ENCODE measurements around the gene FAM193A. TPM values are rescaled to one million over a fixed set of nuclear protein-coding genes. Genes with fewer than 3 reads are reported as not detected.

The FAM193A gene
- polyA plus RNA-seq, 1 donor (not counting 4 experiments of a cell fraction or from before 2014, with no cell fraction given) = 3.6 TPM

GRCh38 chr4:2510351-2511259 lies 25.8 kb upstream of the FAM193A start:
- no peak for FAIRE-seq
- DNase-seq (ENCODE audit: low read depth, low spot score) = no peak
- Histone ChIP-seq H2AFZ (ENCODE audit: control insufficient read depth, low read length) (no peak overlapping the region), H3K9me3 (ENCODE audit: control insufficient read depth, low read depth, low read length) (no peaks in the 10 kb centered on the region), H3K27ac (ENCODE audit: control insufficient read depth, insufficient read depth, low read length) (no peak overlapping the region), H3K9ac (ENCODE audit: control insufficient read depth, extremely low read depth, insufficient read depth, low read length) (no peak overlapping the region), H3K4me3 (ENCODE audit: control insufficient read depth in 2 of 3, extremely low read depth in 1 of 3, insufficient read depth in 2 of 3, low read depth in 1 of 3, low read length in 3 of 3) (no peak overlapping the region), H4K20me1 (ENCODE audit: control insufficient read depth, extremely low read depth, insufficient read depth, low read length) (peaks cover 3% of the 10 kb centered on the region), H3K9me1 (ENCODE audit: control insufficient read depth, extremely low read depth, insufficient read depth, low read length) (no peaks in the 10 kb centered on the region), H3K27me3 (ENCODE audit: control insufficient read depth, extremely low read depth, insufficient read depth, low read length) (no peaks in the 10 kb centered on the region), H3K4me2 (ENCODE audit: control insufficient read depth, extremely low read depth, insufficient read depth, low read depth, low read length) (no peak overlapping the region), H3K4me1 (ENCODE audit: control insufficient read depth, extremely low read depth, insufficient read depth, low read length) (no peaks in the 10 kb centered on the region), H3K79me2 (ENCODE audit: control insufficient read depth, insufficient read depth, low read length) (peaks cover 26% of the 10 kb centered on the region), H3K36me3 (ENCODE audit: control insufficient read depth in 2 of 2, extremely low read depth in 1 of 2, insufficient read depth in 2 of 2, low read length in 2 of 2) (peaks cover 38 to 45% of the 10 kb centered on the region in 2 experiments)
- TF ChIP-seq CTCF (optimal IDR thresholded peaks at IDR 0.05 in 1 of 3, IDR thresholded peaks at IDR 0.05 in 1 of 3, conservative IDR thresholded peaks at IDR 0.05 in 1 of 3; ENCODE audit: extremely low read depth in 1 of 3, insufficient read depth in 2 of 3, low read length in 3 of 3) (no peak), EZH2 (IDR thresholded peaks at IDR 0.05; ENCODE audit: low read length) (no peak)
- dilution Hi-C loops (cut with MboI; ENCODE audit: extremely low pct_ligation_motif_present, low sequenced_read_pairs) = no loop called here

- peaks cover 42 to 50% of the 10 kb centered on the region in 2 experiments for H3K36me3 ChIP-seq (ENCODE audit: control insufficient read depth in 2 of 2, extremely low read depth in 1 of 2, insufficient read depth in 2 of 2, low read length in 2 of 2)
- peaks cover 3% of the 10 kb centered on the region for H4K20me1 ChIP-seq (ENCODE audit: control insufficient read depth, extremely low read depth, insufficient read depth, low read length)
These were observed 24.8 kb upstream of the FAM193A start for GRCh38 chr4:2511645-2512131.

More at GRCh38 chr4:2511645-2512131, 24.8 kb upstream of the FAM193A start:
- FAIRE-seq (no peak), DNase-seq (ENCODE audit: low read depth, low spot score) (no peak)
- no peaks in the 10 kb centered on the region for H3K4me1 ChIP-seq (ENCODE audit: control insufficient read depth, extremely low read depth, insufficient read depth, low read length)
- H3K4me2 ChIP-seq (ENCODE audit: control insufficient read depth, extremely low read depth, insufficient read depth, low read depth, low read length) = no peak overlapping the region
- no peaks in the 10 kb centered on the region for H3K9me1 ChIP-seq (ENCODE audit: control insufficient read depth, extremely low read depth, insufficient read depth, low read length)
- no peak for TF ChIP-seq EZH2 (IDR thresholded peaks at IDR 0.05; ENCODE audit: low read length)
- no peak for TF ChIP-seq CTCF (optimal IDR thresholded peaks at IDR 0.05 in 1 of 3, IDR thresholded peaks at IDR 0.05 in 1 of 3, conservative IDR thresholded peaks at IDR 0.05 in 1 of 3; ENCODE audit: extremely low read depth in 1 of 3, insufficient read depth in 2 of 3, low read length in 3 of 3)
- H3K9me3 ChIP-seq (ENCODE audit: control insufficient read depth, low read depth, low read length) = no peaks in the 10 kb centered on the region
- no peak overlapping the region for H2AFZ ChIP-seq (ENCODE audit: control insufficient read depth, low read length)
- peaks cover 20% of the 10 kb centered on the region for H3K79me2 ChIP-seq (ENCODE audit: control insufficient read depth, insufficient read depth, low read length)
- no peak overlapping the region for H3K4me3 ChIP-seq (ENCODE audit: control insufficient read depth in 2 of 3, extremely low read depth in 1 of 3, insufficient read depth in 2 of 3, low read depth in 1 of 3, low read length in 3 of 3)
- dilution Hi-C loops (cut with MboI; ENCODE audit: extremely low pct_ligation_motif_present, low sequenced_read_pairs) = no loop called here
- H3K9ac ChIP-seq (ENCODE audit: control insufficient read depth, extremely low read depth, insufficient read depth, low read length) = no peak overlapping the region
- no peaks in the 10 kb centered on the region for H3K27me3 ChIP-seq (ENCODE audit: control insufficient read depth, extremely low read depth, insufficient read depth, low read length)
- H3K27ac ChIP-seq (ENCODE audit: control insufficient read depth, insufficient read depth, low read length) = no peak overlapping the region
